Measurements from ENCODE around the gene NPC1. TPM values are rescaled to one million over a fixed set of nuclear protein-coding genes. Genes with fewer than 3 reads are reported as not detected.

Gene NPC1
- polyA plus RNA-seq, 3 donors: 7.5 to 17.9 (median 17.7) TPM

GRCh38 chr18:23506393-23506792 lies 79.9 kb downstream of the NPC1 start:
- Histone ChIP-seq H2AFZ (ENCODE audit: insufficient read depth, low read depth, low read length, poor library complexity, severe bottlenecking) (no peak overlapping the region), H3K27ac (ENCODE audit: low read depth in 1 of 2, low read length in 2 of 2) (no peak overlapping the region), H4K20me1 (ENCODE audit: insufficient read depth, low read length) (peaks cover 50% of the 10 kb centered on the region), H3K9me3 (replicated peaks in 1 of 2; ENCODE audit: control insufficient read depth in 1 of 2, insufficient read depth in 1 of 2, low read length in 2 of 2) (no peaks in the 10 kb centered on the region), H3K27me3 (ENCODE audit: control insufficient read depth in 2 of 2, insufficient read depth in 2 of 2, low read length in 2 of 2) (no peaks in the 10 kb centered on the region), H3K4me3 (replicated peaks in 1 of 3; ENCODE audit: low read depth in 2 of 3, low read length in 3 of 3) (no peak overlapping the region), H3K4me2 (replicated peaks; ENCODE audit: extremely low read depth, low read length, poor library complexity, severe bottlenecking) (no peak overlapping the region), H3K4me1 (ENCODE audit: control insufficient read depth in 1 of 2, insufficient read depth in 2 of 2, low read length in 2 of 2) (peaks cover 25 to 37% of the 10 kb centered on the region in 2 donors), H3K36me3 (replicated peaks in 1 of 2; ENCODE audit: control insufficient read depth in 1 of 2, insufficient read depth in 2 of 2, low read length in 2 of 2) (peaks cover 36 to 44% of the 10 kb centered on the region in 2 donors), H3K9ac (ENCODE audit: insufficient read depth, low read length, poor library complexity, severe bottlenecking) (no peak overlapping the region), H3K79me2 (ENCODE audit: insufficient read depth, low read length) (peaks cover 55% of the 10 kb centered on the region)
- no peak overlapping the region for H3K4me3 Mint-ChIP-seq
- peaks cover 41 to 56% of the 10 kb centered on the region in 2 donors for H3K36me3 Mint-ChIP-seq
- peak overlapping the region in 1 of 7 donors; percentile 75 for H3K27ac Mint-ChIP-seq
- peaks cover 0 to 2% (median 0%) of the 10 kb centered on the region in 7 donors for H3K9me3 Mint-ChIP-seq
- TF ChIP-seq CTCF (IDR thresholded peaks at IDR 0.05): no peak
- no peak for DNase-seq
- 93% methylated on average over 2 of the region's 6 CpGs for WGBS (ENCODE audit: insufficient coverage)
- intact Hi-C loops (cut with micrococcal nuclease): no loop called here
- peaks cover 30% of the 10 kb centered on the region for H3K4me1 Mint-ChIP-seq
- H3K27me3 Mint-ChIP-seq (ENCODE audit: low read depth in 3 of 3): peaks cover 0 to 5% (median 1%) of the 10 kb centered on the region in 3 donors

GRCh38 chr18:23504720-23505119 lies 81.6 kb downstream of the NPC1 start:
- Histone ChIP-seq H3K9ac (ENCODE audit: insufficient read depth, low read length, poor library complexity, severe bottlenecking) (no peak overlapping the region), H3K4me1 (ENCODE audit: control insufficient read depth in 1 of 2, insufficient read depth in 2 of 2, low read length in 2 of 2) (peaks cover 31 to 42% of the 10 kb centered on the region in 2 donors), H3K36me3 (replicated peaks in 1 of 2; ENCODE audit: control insufficient read depth in 1 of 2, insufficient read depth in 2 of 2, low read length in 2 of 2) (peaks cover 21 to 28% of the 10 kb centered on the region in 2 donors), H3K4me2 (replicated peaks; ENCODE audit: extremely low read depth, low read length, poor library complexity, severe bottlenecking) (peak overlapping the region; percentile 96), H4K20me1 (ENCODE audit: insufficient read depth, low read length) (peaks cover 50% of the 10 kb centered on the region), H3K79me2 (ENCODE audit: insufficient read depth, low read length) (peaks cover 55% of the 10 kb centered on the region), H3K27ac (ENCODE audit: low read depth in 1 of 2, low read length in 2 of 2) (peak overlapping the region in 1 of 2 donors; percentile 88), H2AFZ (ENCODE audit: insufficient read depth, low read depth, low read length, poor library complexity, severe bottlenecking) (no peak overlapping the region), H3K4me3 (replicated peaks in 1 of 3; ENCODE audit: low read depth in 2 of 3, low read length in 3 of 3) (peak overlapping the region in 1 of 3 experiments; percentile 95), H3K9me3 (replicated peaks in 1 of 2; ENCODE audit: control insufficient read depth in 1 of 2, insufficient read depth in 1 of 2, low read length in 2 of 2) (no peaks in the 10 kb centered on the region), H3K27me3 (ENCODE audit: control insufficient read depth in 2 of 2, insufficient read depth in 2 of 2, low read length in 2 of 2) (no peaks in the 10 kb centered on the region)
- H3K36me3 Mint-ChIP-seq: peaks cover 27 to 39% of the 10 kb centered on the region in 2 donors
- H3K27me3 Mint-ChIP-seq (ENCODE audit: low read depth in 3 of 3): peaks cover 0 to 2% (median 1%) of the 10 kb centered on the region in 3 donors
- intact Hi-C loops (cut with micrococcal nuclease): loop anchor here in 1 of 2 donors (5.0 kb wide), 1 partner anchor 52 kb away; the partner anchor contains the start of gene RIOK3
- peak overlapping the region in 5 of 7 donors; percentile 70 to 90 (median 87) for H3K27ac Mint-ChIP-seq
- H3K9me3 Mint-ChIP-seq: no peaks in the 10 kb centered on the region
- TF ChIP-seq CTCF (IDR thresholded peaks at IDR 0.05): no peak
- WGBS (ENCODE audit: insufficient coverage): 90% methylated on average over 2 of the region's 3 CpGs
- peak overlapping the region; percentile 92 to 97 for H3K4me3 Mint-ChIP-seq
- peaks cover 37% of the 10 kb centered on the region for H3K4me1 Mint-ChIP-seq
- no peak for DNase-seq

Data from CD14-positive monocyte (primary cell).